Common myeloid progenitor, CD34-positive (primary cell): ENCODE data around the gene DEPDC1.

ENCODE experiments used
- CTCF ChIA-PET: fragments of 350-600 bp; sonication (Branson Sonifier 250); formaldehyde crosslinking; loops from one replicate; lab custom pipeline; 2021; ENCODE audit warnings: antibody characterized with exemption; lab: Charles Lee
- POLR2A ChIA-PET: fragments of 350-600 bp; sonication (Branson Sonifier 250); formaldehyde crosslinking; loops from one replicate; lab custom pipeline; 2021; ENCODE audit warnings: antibody characterized with exemption; lab: Charles Lee
- DNase-seq, 3 donors: peaks; one replicate each; pipeline versions ENCODE4 v3.0.0 to v3.0.0-alpha.2; 2013
- H3K27ac ChIP-seq, 2 experiments: 1 replicate in 1 of 2; 2 replicates in 1 of 2; pipeline ENCODE4 v1.7.0; 2013; ENCODE audit warnings: inconsistent platforms in 2 of 2, low read length in 2 of 2, mild to moderate bottlenecking in 2 of 2, low read depth in 1 of 2, moderate library complexity in 1 of 2; ENCODE audit not compliant: severe bottlenecking in 2 of 2, insufficient read depth in 1 of 2, poor library complexity in 1 of 2
- H3K27me3 ChIP-seq, 5 experiments: replicated peaks in 2 of 5; 1 replicate in 3 of 5; 2 replicates in 2 of 5; pipeline versions ENCODE4 v1.6.1 to v1.7.0; 2013; ENCODE audit warnings: low read length in 4 of 5, mild to moderate bottlenecking in 2 of 5, moderate library complexity in 2 of 5, inconsistent platforms in 1 of 5; ENCODE audit not compliant: insufficient read depth in 5 of 5, control insufficient read depth in 4 of 5
- H3K36me3 ChIP-seq, 4 experiments: 1 replicate in 2 of 4; 2 replicates in 2 of 4; pipeline versions ENCODE4 v1.6.1 to v1.7.0; 2013; ENCODE audit warnings: low read length in 3 of 4, control low read depth in 1 of 4, mild to moderate bottlenecking in 1 of 4; ENCODE audit not compliant: control insufficient read depth in 4 of 4, insufficient read depth in 4 of 4
- H3K4me1 ChIP-seq, 4 experiments: 1 replicate in 3 of 4; 2 replicates in 1 of 4; pipeline versions ENCODE4 v1.6.1 to v1.7.1; 2013; ENCODE audit warnings: low read length in 3 of 4, mild to moderate bottlenecking in 3 of 4, control low read depth in 1 of 4, inconsistent platforms in 1 of 4, moderate library complexity in 1 of 4; ENCODE audit not compliant: control insufficient read depth in 4 of 4, insufficient read depth in 4 of 4; ENCODE audit errors: control extremely low read depth in 1 of 4
- H3K4me3 ChIP-seq, 7 experiments: 1 replicate in 4 of 7; 2 replicates in 3 of 7; pipeline versions ENCODE4 v1.5.1 to v1.7.0; 2013; ENCODE audit warnings: mild to moderate bottlenecking in 7 of 7, low read length in 6 of 7, moderate library complexity in 6 of 7, inconsistent platforms in 2 of 7, low read depth in 2 of 7, control low read depth in 1 of 7; ENCODE audit not compliant: insufficient read depth in 4 of 7, control insufficient read depth in 1 of 7; ENCODE audit errors: extremely low read depth in 1 of 7
- H3K9me3 ChIP-seq, 5 experiments: 1 replicate in 4 of 5; 2 replicates in 1 of 5; pipeline versions ENCODE4 v1.6.1 to v1.7.1; 2013; ENCODE audit warnings: low read length in 4 of 5, mild to moderate bottlenecking in 2 of 5, inconsistent platforms in 1 of 5, low read depth in 1 of 5, moderate library complexity in 1 of 5; ENCODE audit not compliant: control insufficient read depth in 4 of 5, insufficient read depth in 2 of 5; ENCODE audit errors: control extremely low read depth in 1 of 5
- WGBS: methylation state at CpG from one replicate; pipeline ENCODE4 v1.1.5; 2013; ENCODE audit not compliant: insufficient coverage; 5-methylcytosine and 5-hydroxymethylcytosine counted together

The DEPDC1 gene

GRCh38 chr1:68516066-68516465 lies 19.2 kb upstream of the DEPDC1 start:
- Histone ChIP-seq H3K36me3 (no peaks in the 10 kb centered on the region), H3K27me3 (no peaks in the 10 kb centered on the region), H3K4me3 (no peak overlapping the region), H3K9me3 (peaks cover 0 to 3% (median 0%) of the 10 kb centered on the region in 5 experiments), H3K4me1 (no peaks in the 10 kb centered on the region), H3K27ac (no peak overlapping the region)
- DNase-seq: no peak
- 100% methylated on average over 2 of the region's 2 CpGs for WGBS
- POLR2A ChIA-PET: no interaction called here
- CTCF ChIA-PET: no interaction called here

GRCh38 chr1:68511254-68511653 lies 14.4 kb upstream of the DEPDC1 start:
- 100% methylated on average over 1 of the region's 2 CpGs for WGBS
- H3K27me3 ChIP-seq: no peaks in the 10 kb centered on the region
- no peak overlapping the region for H3K4me3 ChIP-seq
- H3K9me3 ChIP-seq: peaks cover 0 to 5% (median 0%) of the 10 kb centered on the region in 5 experiments
- ChIA-PET CTCF (no interaction called here), POLR2A (no interaction called here)
- no peaks in the 10 kb centered on the region for H3K4me1 ChIP-seq
- no peaks in the 10 kb centered on the region for H3K36me3 ChIP-seq
- DNase-seq: no peak
- H3K27ac ChIP-seq: no peak overlapping the region

- CTCF ChIA-PET: no interaction called here
- no peak overlapping the region for H3K27ac ChIP-seq
These were observed 9.5 kb upstream of the DEPDC1 start for GRCh38 chr1:68506386-68506785.

GRCh38 chr1:68503085-68503484 lies 6.2 kb upstream of the DEPDC1 start:
- peaks cover 0 to 5% (median 0%) of the 10 kb centered on the region in 5 experiments for H3K9me3 ChIP-seq
- CTCF ChIA-PET: no interaction called here

More at GRCh38 chr1:68506386-68506785, 9.5 kb upstream of the DEPDC1 start:
- Histone ChIP-seq H3K4me1 (no peaks in the 10 kb centered on the region), H3K36me3 (no peaks in the 10 kb centered on the region), H3K9me3 (peaks cover 0 to 5% (median 0%) of the 10 kb centered on the region in 5 experiments), H3K4me3 (no peak overlapping the region), H3K27me3 (no peaks in the 10 kb centered on the region)
- DNase-seq: no peak
- POLR2A ChIA-PET: no interaction called here
- WGBS: 95% methylated on average over 2 of the region's 3 CpGs

GRCh38 chr1:68497358-68497698 lies 446 bp upstream of the DEPDC1 start:
- peaks cover 4 to 17% (median 11%) of the 10 kb centered on the region in 4 experiments for H3K4me1 ChIP-seq
- 0% methylated on average over 3 of the region's 3 CpGs for WGBS
- H3K27ac ChIP-seq: peak overlapping the region in 1 of 2 experiments; percentile 82
- no peak for DNase-seq
- H3K4me3 ChIP-seq: peak overlapping the region; percentile 77 to 99 (median 95)
- H3K36me3 ChIP-seq: peaks cover 0 to 8% (median 3%) of the 10 kb centered on the region in 4 experiments
- H3K27me3 ChIP-seq: no peaks in the 10 kb centered on the region
- POLR2A ChIA-PET: no interaction called here
- H3K9me3 ChIP-seq: no peaks in the 10 kb centered on the region
- CTCF ChIA-PET: no interaction called here

More at GRCh38 chr1:68503085-68503484, 6.2 kb upstream of the DEPDC1 start:
- no peak overlapping the region for H3K27ac ChIP-seq
- no peaks in the 10 kb centered on the region for H3K36me3 ChIP-seq
- POLR2A ChIA-PET: no interaction called here
- H3K4me1 ChIP-seq: no peaks in the 10 kb centered on the region
- no peaks in the 10 kb centered on the region for H3K27me3 ChIP-seq
- DNase-seq: no peak
- H3K4me3 ChIP-seq: no peak overlapping the region

GRCh38 chr1:68495968-68496679 lies 758 bp downstream of the DEPDC1 start:
- peak overlapping the region; percentile 77 to 99 (median 95) for H3K4me3 ChIP-seq
- H3K27ac ChIP-seq: peak overlapping the region in 1 of 2 experiments; percentile 82
- ChIA-PET CTCF (no interaction called here), POLR2A (no interaction called here)
- H3K36me3 ChIP-seq: peaks cover 0 to 8% (median 4%) of the 10 kb centered on the region in 4 experiments
- H3K4me1 ChIP-seq: peaks cover 4 to 17% (median 11%) of the 10 kb centered on the region in 4 experiments
- 10% methylated on average over 17 of the region's 21 CpGs for WGBS
- H3K9me3 ChIP-seq: no peaks in the 10 kb centered on the region
- DNase-seq: peak; percentile 11 to 53 (median 36)
- no peaks in the 10 kb centered on the region for H3K27me3 ChIP-seq

- Histone ChIP-seq H3K4me1 (peaks cover 4 to 17% (median 11%) of the 10 kb centered on the region in 4 experiments), H3K4me3 (peak overlapping the region in 5 of 7 experiments; percentile 77 to 98 (median 94)), H3K36me3 (peaks cover 0 to 8% (median 5%) of the 10 kb centered on the region in 4 experiments), H3K9me3 (peaks cover 0 to 2% (median 0%) of the 10 kb centered on the region in 5 experiments), H3K27me3 (no peaks in the 10 kb centered on the region), H3K27ac (no peak overlapping the region)
- DNase-seq: no peak
- POLR2A ChIA-PET: no interaction called here
- WGBS: 90% methylated on average over 1 of the region's 3 CpGs
- CTCF ChIA-PET: no interaction called here
These were observed 1.4 kb downstream of the DEPDC1 start for GRCh38 chr1:68495532-68495931.
